Measurements from ENCODE around the gene OLFML3.

DNA sequence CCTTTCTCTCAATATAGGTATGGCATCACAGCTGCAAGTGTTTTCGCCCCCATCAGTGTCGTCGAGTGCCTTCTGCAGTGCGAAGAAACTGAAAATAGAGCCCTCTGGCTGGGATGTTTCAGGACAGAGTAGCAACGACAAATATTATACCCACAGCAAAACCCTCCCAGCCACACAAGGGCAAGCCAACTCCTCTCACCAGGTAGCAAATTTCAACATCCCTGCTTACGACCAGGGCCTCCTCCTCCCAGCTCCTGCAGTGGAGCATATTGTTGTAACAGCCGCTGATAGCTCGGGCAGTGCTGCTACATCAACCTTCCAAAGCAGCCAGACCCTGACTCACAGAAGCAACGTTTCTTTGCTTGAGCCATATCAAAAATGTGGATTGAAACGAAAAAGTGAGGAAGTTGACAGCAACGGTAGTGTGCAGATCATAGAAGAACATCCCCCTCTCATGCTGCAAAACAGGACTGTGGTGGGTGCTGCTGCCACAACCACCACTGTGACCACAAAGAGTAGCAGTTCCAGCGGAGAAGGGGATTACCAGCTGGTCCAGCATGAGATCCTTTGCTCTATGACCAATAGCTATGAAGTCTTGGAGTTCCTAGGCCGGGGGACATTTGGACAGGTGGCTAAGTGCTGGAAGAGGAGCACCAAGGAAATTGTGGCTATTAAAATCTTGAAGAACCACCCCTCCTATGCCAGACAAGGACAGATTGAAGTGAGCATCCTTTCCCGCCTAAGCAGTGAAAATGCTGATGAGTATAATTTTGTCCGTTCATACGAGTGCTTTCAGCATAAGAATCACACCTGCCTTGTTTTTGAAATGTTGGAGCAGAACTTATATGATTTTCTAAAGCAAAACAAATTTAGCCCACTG, 38.7 kb upstream of the OLFML3 start:
- TF ChIP-seq, protein P1, sequence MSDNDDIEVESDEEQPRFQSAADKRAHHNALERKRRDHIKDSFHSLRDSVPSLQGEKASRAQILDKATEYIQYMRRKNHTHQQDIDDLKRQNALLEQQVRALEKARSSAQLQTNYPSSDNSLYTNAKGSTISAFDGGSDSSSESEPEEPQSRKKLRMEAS (IDR thresholded peaks at IDR 0.05), result no peak
- no peak for TF ChIP-seq FOSL1 (IDR thresholded peaks at IDR 0.05; ENCODE audit: insufficient read depth, low read depth, low read length)
- no peak for TF ChIP-seq POLR2AphosphoS5 (IDR thresholded peaks at IDR 0.05; ENCODE audit: low read depth, low read length)
- TF ChIP-seq, protein P2, sequence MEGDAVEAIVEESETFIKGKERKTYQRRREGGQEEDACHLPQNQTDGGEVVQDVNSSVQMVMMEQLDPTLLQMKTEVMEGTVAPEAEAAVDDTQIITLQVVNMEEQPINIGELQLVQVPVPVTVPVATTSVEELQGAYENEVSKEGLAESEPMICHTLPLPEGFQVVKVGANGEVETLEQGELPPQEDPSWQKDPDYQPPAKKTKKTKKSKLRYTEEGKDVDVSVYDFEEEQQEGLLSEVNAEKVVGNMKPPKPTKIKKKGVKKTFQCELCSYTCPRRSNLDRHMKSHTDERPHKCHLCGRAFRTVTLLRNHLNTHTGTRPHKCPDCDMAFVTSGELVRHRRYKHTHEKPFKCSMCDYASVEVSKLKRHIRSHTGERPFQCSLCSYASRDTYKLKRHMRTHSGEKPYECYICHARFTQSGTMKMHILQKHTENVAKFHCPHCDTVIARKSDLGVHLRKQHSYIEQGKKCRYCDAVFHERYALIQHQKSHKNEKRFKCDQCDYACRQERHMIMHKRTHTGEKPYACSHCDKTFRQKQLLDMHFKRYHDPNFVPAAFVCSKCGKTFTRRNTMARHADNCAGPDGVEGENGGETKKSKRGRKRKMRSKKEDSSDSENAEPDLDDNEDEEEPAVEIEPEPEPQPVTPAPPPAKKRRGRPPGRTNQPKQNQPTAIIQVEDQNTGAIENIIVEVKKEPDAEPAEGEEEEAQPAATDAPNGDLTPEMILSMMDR (IDR thresholded peaks at IDR 0.05; ENCODE audit: control extremely low read depth in 1 of 3, insufficient read depth in 1 of 3, low read depth in 1 of 3, low read length in 3 of 3), result no peak

Data from H1 (cell line).